RWPE1 (cell line): Measurements from ENCODE around the gene CEACAM6.
"Not testable (repeated sequence)": the region's sequence is repeated elsewhere in the genome, so short reads cannot be mapped to it uniquely, and the experiment has no call there.

Source experiments
- CTCF ChIA-PET: fragments of 350-600 bp; sonication (Branson Sonifier 250); formaldehyde crosslinking; extraction: SDS; loops from one replicate; lab custom pipeline; 2021; lab: Yijun Ruan, JAX
- POLR2A ChIA-PET: fragments of 400-600 bp; formaldehyde crosslinking; extraction: SDS; loops from one replicate; lab custom pipeline; 2020; ENCODE audit warnings: antibody characterized with exemption; ENCODE audit not compliant: low non-redundant PET; lab: Yijun Ruan, JAX
- DNase-seq: peaks from one replicate; pipeline ENCODE4 v3.0.0; 2012; ENCODE audit warnings: low spot score
- H3K27ac ChIP-seq: fragments of 450-650 bp; 2 replicates; pipeline ENCODE4 v1.5.1; 2017
- CTCF ChIP-seq: fragments of 450-650 bp; conservative IDR thresholded peaks from 2 replicates; pipeline ENCODE4 v1.5.1; 2017; ENCODE audit warnings: low read depth, mild to moderate bottlenecking

The CEACAM6 gene

GRCh38 chr19:41744850-41745249 lies 10.5 kb upstream of the CEACAM6 start:
- no peak overlapping the region for H3K27ac ChIP-seq
- ChIA-PET POLR2A (no interaction called here), CTCF (interaction anchor here (0.5 to 1.2 kb wide), 3 partner anchors 9 to 181 kb away, joined by 3 to 8 read pairs (median 5); no protein-coding TSS in a partner anchor)
- TF ChIP-seq CTCF = no peak
- no peak for DNase-seq

- DNase-seq = no peak
- ChIA-PET CTCF (interaction anchor here (0.6 to 1.8 kb wide), 7 partner anchors 30 to 826 kb away, joined by 3 to 9 read pairs (median 3); no protein-coding TSS in a partner anchor), POLR2A (no interaction called here)
- TF ChIP-seq CTCF = no peak
- no peak overlapping the region for H3K27ac ChIP-seq
Measured at GRCh38 chr19:41745756-41746155, 9.6 kb upstream of the CEACAM6 start.

GRCh38 chr19:41746593-41747227 lies 8.6 kb upstream of the CEACAM6 start:
- CTCF ChIA-PET = interaction anchor here (0.5 to 1.8 kb wide), 7 partner anchors 31 to 180 kb away, joined by 3 to 9 read pairs (median 3); no protein-coding TSS in a partner anchor
- peak; percentile 66 for TF ChIP-seq CTCF
- H3K27ac ChIP-seq = no peak overlapping the region
- DNase-seq = peak; percentile 57
- POLR2A ChIA-PET = interaction anchor here (0.5 kb wide), 1 partner anchor 40 kb away, joined by 4 read pairs; no protein-coding TSS in a partner anchor

GRCh38 chr19:41748012-41748411 lies 7.3 kb upstream of the CEACAM6 start:
- no peak for TF ChIP-seq CTCF
- DNase-seq = no peak
- POLR2A ChIA-PET = no interaction called here
- no peak overlapping the region for H3K27ac ChIP-seq
- CTCF ChIA-PET = no interaction called here

- CTCF ChIA-PET = interaction anchor here (0.9 kb wide), 1 partner anchor 35 kb away, joined by 6 read pairs; no protein-coding TSS in a partner anchor
- POLR2A ChIA-PET, DNase-seq, H3K27ac ChIP-seq: not testable (repeated sequence)
Measured at GRCh38 chr19:41750248-41751134, 4.8 kb upstream of the CEACAM6 start.

- peak; percentile 51 for DNase-seq
- no peak overlapping the region for H3K27ac ChIP-seq
- POLR2A ChIA-PET = no interaction called here
- TF ChIP-seq CTCF = peak; percentile 38
- CTCF ChIA-PET = interaction anchor here (0.5 to 2.8 kb wide), 24 partner anchors 9 to 1667 kb away, joined by 3 to 23 read pairs (median 4); no protein-coding TSS in a partner anchor
Measured at GRCh38 chr19:41753159-41753558, 2.2 kb upstream of the CEACAM6 start.
